H1 (cell line): ENCODE measurements around the gene SCAI. TPM values are rescaled to one million over a fixed set of nuclear protein-coding genes. Genes with fewer than 3 reads are reported as not detected.

Experiments used
- CTCF ChIA-PET: fragments of 300-600 bp; sonication (Branson Sonifier 250); formaldehyde crosslinking; loops from one replicate; lab custom pipeline; 2021; ENCODE audit not compliant: partially characterized antibody; lab: Charles Lee
- POLR2A ChIA-PET: fragments of 300-600 bp; sonication (Branson Sonifier 250); formaldehyde crosslinking; loops from one replicate; lab custom pipeline; 2021; ENCODE audit warnings: inconsistent platforms; ENCODE audit not compliant: partially characterized antibody; lab: Charles Lee
- DNase-seq, 2 experiments: peaks; one replicate each; pipeline versions ENCODE4 v3.0.0 to v3.0.0-alpha.2; 2010 to 2022; ENCODE audit warnings: low spot score in 2 of 2, low read depth in 1 of 2, mixed read lengths in 1 of 2
- FAIRE-seq: peaks from 2 replicates; lab custom pipeline; 2011; peaks lifted over from hg19 to GRCh38; lab: Jason Lieb, UNC
- H2AFZ ChIP-seq: 2 replicates; pipeline ENCODE4 v1.8.1; 2012; ENCODE audit warnings: low read length, inconsistent platforms
- H2AK5ac ChIP-seq: 2 replicates; pipeline ENCODE4 v1.6.1; 2013; ENCODE audit warnings: low read depth, low read length
- H2BK120ac ChIP-seq: replicated peaks from 2 replicates; pipeline ENCODE3; 2013; ENCODE audit warnings: low read depth, low read length, inconsistent platforms
- H2BK12ac ChIP-seq: 2 replicates; pipeline ENCODE4 v1.6.1; 2013; ENCODE audit warnings: low read depth, low read length
- H2BK15ac ChIP-seq: 2 replicates; pipeline ENCODE4 v1.6.1; 2013; ENCODE audit warnings: low read length
- H2BK20ac ChIP-seq: 2 replicates; pipeline ENCODE4 v1.6.1; 2013; ENCODE audit warnings: low read length
- H2BK5ac ChIP-seq: 2 replicates; pipeline ENCODE4 v1.6.1; 2013; ENCODE audit warnings: low read depth, low read length
- H3K14ac ChIP-seq: 2 replicates; pipeline ENCODE4 v1.6.1; 2013; ENCODE audit warnings: inconsistent platforms; ENCODE audit not compliant: insufficient read length
- H3K18ac ChIP-seq: 2 replicates; pipeline ENCODE4 v1.6.1; 2013; ENCODE audit warnings: low read length; ENCODE audit errors: extremely low read depth
- H3K23ac ChIP-seq: 2 replicates; pipeline ENCODE4 v1.6.1; 2013; ENCODE audit warnings: inconsistent platforms; ENCODE audit not compliant: insufficient read length
- H3K23me2 ChIP-seq: 2 replicates; pipeline ENCODE4 v1.6.1; 2013; ENCODE audit warnings: low read depth, low read length
- H3K27ac ChIP-seq: 2 replicates; pipeline ENCODE4 v1.6.1; 2011; ENCODE audit warnings: low read depth, low read length, inconsistent platforms
- H3K27me3 ChIP-seq, 4 experiments: replicated peaks in 1 of 4; 1 replicate in 1 of 4; 2 replicates in 3 of 4; pipeline versions ENCODE4 v1.6.1 to v1.8.1; 2011 to 2013; ENCODE audit warnings: low read length in 3 of 4, mild to moderate bottlenecking in 3 of 4, inconsistent platforms in 2 of 4, mixed read lengths in 2 of 4, moderate library complexity in 1 of 4; ENCODE audit not compliant: control insufficient read depth in 3 of 4, insufficient read depth in 3 of 4; ENCODE audit errors: extremely low read depth in 1 of 4
- H3K36me3 ChIP-seq, 4 experiments: 2 replicates each; pipeline versions ENCODE4 v1.6.1 to v1.8.1; 2011 to 2013; ENCODE audit warnings: mild to moderate bottlenecking in 4 of 4, low read length in 3 of 4, moderate library complexity in 2 of 4, control low read depth in 1 of 4, inconsistent platforms in 1 of 4; ENCODE audit not compliant: insufficient read depth in 4 of 4, control insufficient read depth in 2 of 4
- H3K4ac ChIP-seq: replicated peaks from 2 replicates; pipeline ENCODE3; 2013; ENCODE audit warnings: low read length, low read depth, mixed read lengths, inconsistent platforms; ENCODE audit not compliant: insufficient read length
- H3K4me1 ChIP-seq, 4 experiments: replicated peaks in 1 of 4; 1 replicate in 1 of 4; 2 replicates in 3 of 4; pipeline versions ENCODE4 v1.6.1 to v1.8.1; 2011 to 2013; ENCODE audit warnings: low read length in 3 of 4, inconsistent platforms in 2 of 4, mixed read lengths in 1 of 4; ENCODE audit not compliant: insufficient read depth in 4 of 4, control insufficient read depth in 3 of 4
- H3K4me2 ChIP-seq, 2 experiments: 2 replicates each; pipeline versions ENCODE4 v1.6.1 to v1.8.1; 2011 to 2013; ENCODE audit warnings: low read depth in 2 of 2, low read length in 2 of 2, control low read depth in 1 of 2, inconsistent platforms in 1 of 2, mild to moderate bottlenecking in 1 of 2; ENCODE audit not compliant: insufficient read depth in 1 of 2
- H3K4me3 ChIP-seq, 4 experiments: fragments of 200-600, 300-600 bp in 1 of 4; sonication (generic), shearing (Covaris generic), sonication (Bioruptor Twin) in 1 of 4; 2 replicates each; pipeline versions ENCODE4 v1.5.1 to v1.8.1; 2011 to 2016; ENCODE audit warnings: low read length in 4 of 4, low read depth in 3 of 4, control low read depth in 2 of 4, inconsistent platforms in 2 of 4, mild to moderate bottlenecking in 2 of 4, mixed read lengths in 1 of 4, moderate library complexity in 1 of 4; ENCODE audit not compliant: insufficient read depth in 2 of 4; ENCODE audit errors: extremely low read depth in 1 of 4
- H3K56ac ChIP-seq: replicated peaks from 2 replicates; pipeline ENCODE3; 2013; ENCODE audit warnings: low read depth, mild to moderate bottlenecking, mixed read lengths, low read length, inconsistent platforms; ENCODE audit not compliant: insufficient read length
- H3K79me1 ChIP-seq: 2 replicates; pipeline ENCODE4 v1.6.1; 2013; ENCODE audit warnings: low read depth, low read length, control low read depth
- H3K79me2 ChIP-seq, 2 experiments: 2 replicates each; pipeline versions ENCODE4 v1.6.1 to v1.8.1; 2012 to 2013; ENCODE audit warnings: low read length in 2 of 2, mild to moderate bottlenecking in 2 of 2, inconsistent platforms in 1 of 2; ENCODE audit not compliant: insufficient read depth in 2 of 2, control insufficient read depth in 1 of 2
- H3K9ac ChIP-seq, 4 experiments: replicated peaks in 1 of 4; 1 replicate in 1 of 4; 2 replicates in 3 of 4; pipeline versions ENCODE4 v1.6.1 to v1.8.1; 2011 to 2013; ENCODE audit warnings: low read depth in 3 of 4, low read length in 3 of 4, control low read depth in 2 of 4, mild to moderate bottlenecking in 2 of 4, moderate library complexity in 2 of 4, inconsistent platforms in 1 of 4; ENCODE audit errors: extremely low read depth in 1 of 4
- H3K9me3 ChIP-seq, 2 experiments: 2 replicates each; pipeline versions ENCODE4 v1.6.1 to v1.8.1; 2012 to 2013; ENCODE audit warnings: mild to moderate bottlenecking in 2 of 2, moderate library complexity in 2 of 2, control low read depth in 1 of 2, inconsistent platforms in 1 of 2, low read depth in 1 of 2, low read length in 1 of 2, mixed read lengths in 1 of 2; ENCODE audit not compliant: insufficient read depth in 2 of 2
- H4K20me1 ChIP-seq, 2 experiments: replicated peaks in 1 of 2; 2 replicates each; pipeline versions ENCODE3 to v1.8.1; 2011 to 2013; ENCODE audit warnings: inconsistent platforms in 2 of 2, low read length in 2 of 2, mild to moderate bottlenecking in 1 of 2; ENCODE audit not compliant: insufficient read depth in 2 of 2, control insufficient read depth in 1 of 2
- H4K5ac ChIP-seq: 2 replicates; pipeline ENCODE4 v1.6.1; 2013; ENCODE audit warnings: low read length, low read depth, mixed read lengths, inconsistent platforms; ENCODE audit not compliant: insufficient read length
- H4K8ac ChIP-seq: 2 replicates; pipeline ENCODE4 v1.8.0; 2013; ENCODE audit warnings: mild to moderate bottlenecking, moderate library complexity, low read length, inconsistent platforms; ENCODE audit not compliant: insufficient read depth; ENCODE audit errors: extremely low read depth
- H4K91ac ChIP-seq: replicated peaks from 2 replicates; pipeline ENCODE3; 2013; ENCODE audit warnings: low read length, mixed read lengths, inconsistent platforms; ENCODE audit not compliant: insufficient read length
- EZH2 ChIP-seq: fragments of 200-600 bp; sonication (generic); IDR thresholded peaks from 2 replicates; pipeline ENCODE4 v1.7.1; 2012; ENCODE audit warnings: low read depth, mild to moderate bottlenecking, moderate library complexity, low read length, inconsistent platforms; ENCODE audit not compliant: severe bottlenecking
- JUND ChIP-seq: IDR thresholded peaks from 2 replicates; pipeline ENCODE4 v1.6.1; 2011; ENCODE audit warnings: mild to moderate bottlenecking, improper control_type of control experiment, low read length
- KDM5A ChIP-seq: fragments of 200-600 bp; IDR thresholded peaks from 2 replicates; pipeline ENCODE4 v1.7.1; 2012; ENCODE audit warnings: mild to moderate bottlenecking, low read length, inconsistent platforms, mixed read lengths
- MAFK ChIP-seq: IDR thresholded peaks from 2 replicates; pipeline ENCODE4 v1.6.1; 2012; ENCODE audit warnings: low read depth, mild to moderate bottlenecking, improper control_type of control experiment, low read length
- MAX ChIP-seq: IDR thresholded peaks from 2 replicates; pipeline ENCODE4 v1.6.1; 2012; ENCODE audit warnings: inconsistent platforms
- NRF1 ChIP-seq: IDR thresholded peaks from 2 replicates; pipeline ENCODE4 v1.6.1; 2011; ENCODE audit warnings: mild to moderate bottlenecking, low read depth, low read length, improper control_type of control experiment
- POLR2AphosphoS5 ChIP-seq: IDR thresholded peaks from 2 replicates; pipeline ENCODE4 v1.6.1; 2011; ENCODE audit warnings: low read depth, low read length
- POU5F1 ChIP-seq: IDR thresholded peaks from 2 replicates; pipeline ENCODE4 v1.6.1; 2011; ENCODE audit warnings: low read depth, mild to moderate bottlenecking, low read length, moderate library complexity
- RAD21 ChIP-seq, 2 experiments: IDR thresholded peaks in 1 of 2; conservative IDR thresholded peaks in 1 of 2; 2 replicates each; pipeline ENCODE4 v1.6.1; 2011; ENCODE audit warnings: low read depth in 2 of 2, low read length in 2 of 2, improper control_type of control experiment in 1 of 2, inconsistent platforms in 1 of 2, mild to moderate bottlenecking in 1 of 2, moderate library complexity in 1 of 2
- RNF2 ChIP-seq: fragments of 200-900, 300-1000 bp; sonication (generic); IDR thresholded peaks from 2 replicates; pipeline ENCODE4 v1.7.1; 2016; ENCODE audit warnings: borderline replicate concordance, low read depth, mild to moderate bottlenecking, antibody characterized with exemption, low read length; ENCODE audit not compliant: poor library complexity, severe bottlenecking; ENCODE audit errors: missing control alignments
- ZNF274 ChIP-seq: IDR thresholded peaks from 2 replicates; pipeline ENCODE4 v1.7.0; 2012; ENCODE audit warnings: low read length, borderline replicate concordance; ENCODE audit errors: extremely low read depth
- WGBS, 2 experiments: shearing (Covaris generic) in 1 of 2; methylation state at CpG; one replicate each; pipeline versions ENCODE4 v1.1.6 to v1.1.7; 2013 to 2015; ENCODE audit warnings: low lambda C conversion rate in 2 of 2, mixed read lengths in 2 of 2, inconsistent platforms in 1 of 2, low coverage in 1 of 2, missing lambda C conversion rate in 1 of 2; ENCODE audit not compliant: insufficient replicate concordance in 2 of 2, insufficient coverage in 1 of 2, insufficient read length in 1 of 2; ENCODE audit errors: extremely low coverage in 1 of 2, missing lambda C conversion rate in 1 of 2; 5-methylcytosine and 5-hydroxymethylcytosine counted together
- polyA plus RNA-seq, 7 experiments: library from polyadenylated mRNA; depleted of rRNA in 3 of 7; stranded (reverse) in 5 of 7; unstranded in 2 of 7; fragments of >200 nt in 5 of 7; fragments of 200-250 nt in 2 of 7; gene quantifications; 1 replicate in 5 of 7; 2 replicates in 1 of 7; 4 replicates in 1 of 7; pipeline versions ENCODE4 v1.2.1 to v1.2.3, GENCODE V29; 2011 to 2013; ENCODE audit warnings: missing spikeins in 2 of 7, mixed read lengths in 2 of 7
- total RNA-seq: library from RNA; stranded (reverse); fragmentation: NEBNext Ultra II Directional; extraction: Animal tissue kit (Norgen Biotek cat#: 25700); gene quantifications from 2 replicates; pipeline ENCODE4 v1.2.1, GENCODE V29; 2021

SCAI gene
- total and polyA plus RNA-seq, 2 of the 8 experiments (the other 6 are each of a cell fraction or from before 2014, with no cell fraction given) = 6.4 to 19.8 TPM

- H2AK5ac ChIP-seq = peak overlapping the region; percentile 82; the same call in 1 of the 2 replicates
- ChIA-PET CTCF (interaction anchor here (0.9 to 2.3 kb wide), 5 partner anchors 17 to 84 kb away, joined by 3 to 7 read pairs (median 4); partner anchors contain the start of gene SCAI), POLR2A (interaction anchor here (1.1 to 2.8 kb wide), 3 partner anchors 14 to 114 kb away, joined by 3 to 8 read pairs (median 4); no protein-coding TSS in a partner anchor)
- no peak for FAIRE-seq
- H3K14ac ChIP-seq = no peak overlapping the region
- H3K9me3 ChIP-seq = no peaks in the 10 kb centered on the region
- H3K23me2 ChIP-seq = no peaks in the 10 kb centered on the region
- WGBS, 2 experiments = 95% methylated on average over 2 of the region's 2 CpGs; no CpG with 5 or more reads in 1 of the 2 experiments
- H3K4me2 ChIP-seq = no peak overlapping the region
- no peak overlapping the region for H2BK15ac ChIP-seq
- no peak overlapping the region; the same call in none of the 2 replicates for H3K18ac ChIP-seq
- no peak overlapping the region for H3K27ac ChIP-seq
- no peak overlapping the region for H3K9ac ChIP-seq
- H3K4me1 ChIP-seq = no peaks in the 10 kb centered on the region
- no peak overlapping the region for H3K23ac ChIP-seq
- H4K20me1 ChIP-seq = no peaks in the 10 kb centered on the region
- no peaks in the 10 kb centered on the region for H3K36me3 ChIP-seq
- no peak overlapping the region for H3K4me3 ChIP-seq
- peak overlapping the region; percentile 73; the same call in 1 of the 2 replicates for H4K8ac ChIP-seq
- peaks cover 9% of the 10 kb centered on the region; the same call in 1 of the 2 replicates for H3K79me1 ChIP-seq
- H2BK20ac ChIP-seq = no peak overlapping the region
- peaks cover 0 to 1% (median 0%) of the 10 kb centered on the region in 4 experiments; a peak in 1 of 7 replicates for H3K27me3 ChIP-seq
- H2BK5ac ChIP-seq = peak overlapping the region; percentile 44; the same call in 1 of the 2 replicates
- H2BK12ac ChIP-seq = no peak overlapping the region
- H3K56ac ChIP-seq = no peak overlapping the region
- no peak overlapping the region for H4K91ac ChIP-seq
- no peak overlapping the region for H3K4ac ChIP-seq
- H3K79me2 ChIP-seq = peaks cover 0 to 37% of the 10 kb centered on the region in 2 experiments; a peak in 2 of 4 replicates
- peak overlapping the region; percentile 22 for H4K5ac ChIP-seq
- peak in 1 of 2 experiments; percentile 33 for DNase-seq
- H2BK120ac ChIP-seq = no peak overlapping the region
- no peak overlapping the region for H2AFZ ChIP-seq
- no peak for TF ChIP-seq NRF1
- no peak for TF ChIP-seq POLR2AphosphoS5
- no peak for TF ChIP-seq JUND
- no peak for TF ChIP-seq POU5F1
- TF ChIP-seq ZNF274 = no peak
- no peak for TF ChIP-seq MAFK
- TF ChIP-seq RNF2 = no peak
- TF ChIP-seq KDM5A = no peak
- no peak for TF ChIP-seq EZH2
- TF ChIP-seq RAD21 (IDR thresholded peaks at IDR 0.05 in 1 of 2, conservative IDR thresholded peaks at IDR 0.05 in 1 of 2; ENCODE audit: low read depth in 2 of 2, low read length in 2 of 2) = no peak
- TF ChIP-seq MAX = no peak
These were observed 17.1 kb downstream of the SCAI start for GRCh38 chr9:125126019-125126746.
